GM12892 (cell line): ENCODE results near the gene OR6J1.

Experiments used
- POLR2A ChIP-seq: IDR thresholded peaks from 2 replicates; pipeline ENCODE4 v1.6.1; 2011; ENCODE audit warnings: low read depth, low read length, control low read depth
- POLR2AphosphoS5 ChIP-seq: IDR thresholded peaks from 2 replicates; pipeline ENCODE4 v1.6.1; 2011; ENCODE audit warnings: low read depth, low read length, control low read depth
- TAF1 ChIP-seq: IDR thresholded peaks from 2 replicates; pipeline ENCODE4 v1.6.1; 2011; ENCODE audit warnings: low read depth, mild to moderate bottlenecking, control low read depth, low read length, borderline replicate concordance

DNA sequence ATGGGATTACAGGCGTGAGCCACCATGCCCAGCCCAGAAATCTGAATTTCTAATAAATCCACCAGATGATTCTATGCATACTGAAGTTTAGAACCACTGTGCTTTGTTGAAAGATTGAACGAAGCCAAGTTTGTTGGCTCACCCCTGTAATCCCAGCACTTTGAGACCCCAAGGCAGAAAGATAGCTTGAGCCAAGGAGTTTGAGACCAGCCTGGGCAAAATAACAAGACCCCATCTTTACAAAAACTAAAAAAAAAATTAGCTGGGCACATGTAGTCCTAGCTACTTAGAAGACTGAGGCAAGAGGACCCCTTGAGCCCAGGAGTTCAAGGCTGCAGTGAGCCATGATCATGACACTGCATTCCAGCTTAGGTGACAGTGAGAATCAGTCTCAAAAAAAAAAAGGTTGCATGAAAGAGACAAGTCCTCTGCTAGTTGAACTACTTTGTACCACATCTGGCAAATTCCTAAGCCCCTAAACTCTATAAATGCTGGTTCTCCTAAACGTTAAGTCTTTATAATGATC is 47.7 kb downstream of the OR6J1 start:
- TF ChIP-seq POLR2A (no peak), POLR2AphosphoS5 (no peak), TAF1 (no peak)
